ENCODE results near the gene DNASE1L1. TPM values are rescaled to one million over a fixed set of nuclear protein-coding genes. Genes with fewer than 3 reads are reported as not detected.

Gene DNASE1L1
- total RNA-seq, 2 donors from 2014 or later: 23.4 to 26.8 TPM

DNA sequence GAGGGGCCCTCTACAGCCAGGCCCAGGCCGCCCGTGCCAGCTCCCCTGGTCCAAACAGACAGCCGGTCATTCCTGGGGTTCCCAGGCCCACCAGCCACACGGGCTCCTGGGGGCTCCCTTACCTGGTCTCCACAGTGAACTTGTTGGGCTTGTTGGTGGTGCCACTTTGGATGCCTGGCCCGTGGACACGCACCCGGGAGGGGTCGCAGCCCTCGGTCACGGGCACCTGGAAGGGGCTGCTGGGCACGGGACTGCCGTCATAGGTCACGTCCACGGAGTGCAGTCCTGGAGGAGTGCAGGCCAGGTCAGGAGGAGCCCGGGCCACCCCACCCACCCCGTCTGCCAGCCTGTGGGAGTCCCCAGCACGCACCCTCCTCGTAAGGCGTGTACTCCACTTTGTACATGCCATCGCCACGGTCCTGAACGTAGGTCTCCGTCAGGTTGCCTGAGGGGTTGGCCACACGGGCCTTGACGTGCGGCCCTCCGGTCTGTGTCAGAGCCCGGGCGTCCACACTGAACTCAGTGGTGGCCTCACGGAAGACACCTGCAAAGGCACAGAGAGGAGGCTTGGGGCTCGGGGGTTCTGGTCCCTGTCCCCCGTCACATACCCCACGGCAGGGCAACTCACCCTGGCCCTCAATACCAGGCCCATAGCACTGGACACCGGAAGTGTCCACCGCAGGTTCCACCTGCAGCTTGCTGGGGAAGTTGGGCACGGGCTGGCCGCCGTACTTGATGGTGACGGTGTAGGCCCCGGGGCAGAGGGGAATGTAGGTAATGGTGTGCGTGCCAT lies 49.5 kb downstream of the DNASE1L1 start:
- no peak for DNase-seq
- intact Hi-C loops (cut with DNase I, micrococcal nuclease): no loop called here
- no peak for ATAC-seq

DNA sequence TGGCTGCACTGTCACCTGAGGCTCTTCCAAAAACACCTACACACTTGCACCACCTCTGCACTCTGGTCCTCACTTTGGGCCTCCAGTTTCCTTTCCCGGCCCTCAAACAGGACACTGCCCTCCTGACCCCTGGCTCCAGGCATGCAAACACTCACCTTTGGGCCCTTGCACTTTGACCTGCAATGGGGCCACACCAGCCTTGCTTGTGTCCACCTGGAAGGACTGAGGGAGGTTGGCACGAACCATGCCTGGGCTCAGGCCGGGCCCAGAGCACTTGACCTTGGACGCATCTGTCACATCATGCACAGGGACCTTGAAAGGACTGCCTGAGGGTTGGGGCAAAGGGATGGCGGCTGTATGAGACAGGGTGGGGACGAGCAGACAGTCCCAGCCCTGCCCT lies 50.2 kb downstream of the DNASE1L1 start:
- ATAC-seq (no peak), DNase-seq (no peak)
- intact Hi-C loops (cut with DNase I, micrococcal nuclease): no loop called here

DNA sequence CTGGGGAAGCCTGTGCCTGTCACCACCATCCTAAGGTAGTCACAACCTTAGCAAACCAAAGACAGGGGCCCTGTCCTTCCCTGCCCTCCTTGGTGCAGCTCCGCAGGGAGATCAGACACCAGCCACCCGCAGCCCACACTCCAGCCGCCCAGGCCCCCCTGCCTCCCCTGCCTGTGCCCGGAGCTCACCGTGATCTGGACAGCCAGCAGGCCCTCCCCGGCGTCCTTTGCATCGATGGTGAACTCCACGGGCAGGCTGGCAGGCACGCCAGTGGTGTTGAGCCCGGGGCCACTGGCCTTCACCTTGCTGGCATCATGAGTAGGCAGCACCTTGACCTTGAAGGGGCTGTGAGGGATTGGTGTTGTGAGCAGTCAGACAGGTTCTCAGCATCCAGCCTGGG lies 51.0 kb downstream of the DNASE1L1 start:
- no peak for DNase-seq
- ATAC-seq: no peak
- intact Hi-C loops (cut with DNase I, micrococcal nuclease): no loop called here

DNA sequence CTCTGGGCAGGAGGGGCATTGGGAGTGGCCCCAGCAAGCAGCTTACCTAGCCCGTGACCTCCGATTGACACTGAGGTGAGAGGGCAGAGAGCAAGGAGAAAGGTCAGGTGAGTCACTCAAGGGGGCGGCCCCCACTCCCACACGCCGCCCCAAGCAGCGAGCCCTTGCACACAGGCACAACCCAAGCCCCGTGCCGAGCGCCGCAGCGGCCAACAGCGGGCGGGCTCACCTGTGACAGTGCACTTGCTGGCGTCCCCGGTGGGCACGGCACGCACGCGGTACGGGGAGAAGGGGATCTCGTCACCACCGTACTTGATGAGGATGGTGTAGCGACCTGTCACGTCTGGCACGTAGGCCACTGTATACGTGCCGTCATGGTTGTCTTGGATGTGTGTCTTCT lies 51.8 kb downstream of the DNASE1L1 start:
- intact Hi-C loops (cut with DNase I, micrococcal nuclease): no loop called here
- DNase-seq (no peak), ATAC-seq (no peak)

DNA sequence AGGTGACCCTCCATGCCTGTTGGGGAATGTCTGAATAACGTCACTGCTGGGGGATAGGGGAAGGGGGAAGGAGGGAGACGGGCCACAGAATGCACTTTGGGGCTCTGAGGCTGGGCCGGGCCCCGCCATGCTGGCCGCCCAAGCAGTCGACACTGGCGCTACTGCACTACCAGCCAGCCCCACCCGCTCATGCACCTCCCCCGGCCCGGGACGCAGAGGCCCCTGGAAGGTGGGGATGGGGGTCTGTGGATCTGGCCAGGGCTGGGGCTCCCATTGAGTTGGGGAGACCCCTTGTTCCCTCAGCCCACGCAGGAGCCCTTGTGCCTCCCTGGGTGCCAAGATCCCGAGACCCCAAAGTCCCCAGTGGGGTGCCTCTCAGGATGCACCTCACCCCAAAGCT lies 52.5 kb downstream of the DNASE1L1 start:
- intact Hi-C loops (cut with DNase I, micrococcal nuclease): no loop called here
- DNase-seq (no peak), ATAC-seq (no peak)

DNA sequence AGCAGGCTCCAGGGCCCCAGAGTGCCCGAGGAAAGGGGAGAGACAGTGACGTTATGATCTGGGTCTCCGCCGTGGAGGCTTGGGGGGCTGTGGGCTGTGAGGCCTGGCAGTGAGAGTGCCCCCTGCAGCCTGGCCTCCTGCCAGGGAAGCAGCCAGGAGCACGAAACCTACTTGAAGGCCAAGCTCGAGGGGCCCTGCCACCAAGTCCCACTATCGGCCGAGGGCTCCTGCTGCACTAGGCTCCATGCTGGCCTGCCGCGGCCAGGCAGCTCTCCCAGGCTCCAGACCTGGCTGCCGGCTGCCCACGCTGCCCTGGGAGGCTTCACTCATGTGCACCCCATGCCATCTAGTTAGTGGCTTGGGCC lies 53.3 kb downstream of the DNASE1L1 start:
- intact Hi-C loops (cut with DNase I, micrococcal nuclease): no loop called here
- ATAC-seq: no peak
- no peak for DNase-seq

DNA sequence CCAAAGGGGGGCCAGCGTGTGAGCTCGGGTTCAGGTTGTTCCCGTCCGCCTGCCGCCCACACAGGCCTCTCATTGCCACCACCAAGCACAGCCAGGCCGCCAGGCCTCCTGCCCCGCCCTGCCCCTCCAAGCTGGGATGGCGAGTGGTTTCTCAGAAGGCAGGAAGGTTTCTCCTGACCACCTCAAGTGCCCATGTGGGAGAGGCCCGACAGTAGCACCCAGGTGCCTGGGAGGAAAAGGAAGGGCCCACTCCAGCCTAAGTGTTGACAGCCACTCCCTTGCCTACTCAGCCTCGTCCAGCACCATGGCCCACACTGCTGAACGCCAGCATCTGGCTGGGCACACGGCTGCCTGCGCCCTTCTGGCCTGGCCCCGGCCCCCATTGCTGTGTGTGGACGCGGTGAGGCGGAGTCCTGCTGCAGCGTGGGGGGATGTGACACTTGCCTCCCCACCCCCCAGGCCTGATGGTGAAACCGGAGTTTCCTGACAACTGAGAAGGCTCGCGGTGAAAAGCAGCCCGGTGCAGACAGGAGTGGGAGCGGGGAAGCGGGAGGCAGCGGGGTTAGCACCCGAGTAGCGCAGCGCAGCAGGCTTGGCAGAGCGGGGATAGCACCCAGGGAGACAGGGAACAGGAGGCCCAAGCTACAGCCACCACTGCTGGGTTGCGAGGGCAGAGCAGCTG lies 53.8 kb downstream of the DNASE1L1 start:
- ATAC-seq (no peak), DNase-seq (no peak)
- intact Hi-C loops (cut with DNase I, micrococcal nuclease): no loop called here

DNA sequence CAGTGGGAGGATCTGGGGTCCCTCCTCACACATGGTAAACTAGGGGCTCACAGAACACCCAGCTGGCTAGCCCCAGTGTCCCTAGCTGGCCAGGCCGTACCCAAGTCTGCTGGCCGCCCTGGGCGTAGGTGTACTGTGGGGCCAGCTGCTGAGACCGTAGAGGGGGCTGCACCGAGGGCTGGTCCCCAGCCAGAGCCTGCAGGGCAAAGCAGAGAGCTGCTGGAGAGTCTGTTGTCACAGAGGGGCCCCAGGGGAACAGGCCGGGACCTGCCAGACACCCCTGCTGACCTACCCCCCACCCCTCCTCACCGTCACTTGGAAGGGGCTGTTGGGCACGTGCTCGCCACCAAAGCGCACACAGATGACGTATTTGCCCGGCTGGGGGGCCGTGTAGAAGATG lies 54.5 kb downstream of the DNASE1L1 start:
- intact Hi-C loops (cut with DNase I, micrococcal nuclease): no loop called here
- DNase-seq: no peak
- no peak for ATAC-seq

DNA sequence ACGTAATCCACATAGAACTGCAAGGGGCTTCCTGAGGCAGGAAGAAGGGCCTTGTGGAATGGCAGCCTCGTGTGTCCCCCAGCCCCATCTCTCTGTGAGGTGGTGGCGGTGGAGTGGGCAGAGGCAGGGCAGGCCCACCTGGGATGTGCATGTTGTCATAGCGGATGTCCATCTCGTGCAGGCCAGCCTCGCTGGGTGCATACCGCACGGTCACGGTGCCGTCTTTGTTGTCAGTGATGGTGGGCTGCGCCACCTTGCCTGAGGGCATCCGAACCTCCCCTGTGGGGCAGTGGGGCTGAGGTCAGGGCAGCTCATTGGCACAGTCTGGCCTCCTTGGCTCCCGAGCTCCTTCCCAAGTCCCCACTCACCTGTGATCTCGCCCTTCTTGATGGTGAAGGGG lies 55.0 kb downstream of the DNASE1L1 start:
- intact Hi-C loops (cut with DNase I, micrococcal nuclease): no loop called here

DNA sequence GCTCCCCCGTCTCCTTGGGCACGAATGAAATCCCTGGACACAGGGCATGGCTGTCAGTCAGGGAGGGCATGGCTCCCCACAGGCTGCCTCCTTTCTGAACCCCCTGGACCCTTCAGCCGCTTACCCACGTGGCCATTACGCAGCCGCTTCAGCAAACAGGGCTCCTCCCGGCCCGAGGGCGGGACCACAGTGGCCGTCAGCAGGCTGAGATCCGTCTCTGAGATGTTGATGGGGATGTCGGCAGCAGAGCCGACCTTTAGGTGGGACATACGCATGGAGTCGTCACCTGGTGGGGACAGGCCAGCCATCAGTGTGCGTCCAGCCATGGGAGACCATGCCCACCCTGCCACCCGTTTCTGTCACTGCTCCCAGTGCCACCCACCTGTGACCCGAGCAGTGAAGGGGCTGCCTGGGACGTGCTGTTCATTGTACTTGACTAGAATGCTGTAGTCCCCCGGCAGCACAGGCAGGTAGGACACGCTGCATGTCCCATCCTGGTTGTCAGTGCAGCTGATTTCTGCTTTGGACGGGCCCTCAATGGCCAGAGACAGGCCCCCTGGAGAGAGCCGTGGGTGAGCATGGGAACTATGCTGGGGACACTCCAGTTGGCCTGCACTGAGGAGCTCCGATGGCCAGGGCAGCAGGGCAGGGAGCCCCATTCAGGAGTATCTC lies 55.7 kb downstream of the DNASE1L1 start:
- no peak for ATAC-seq
- no peak for DNase-seq
- intact Hi-C loops (cut with DNase I, micrococcal nuclease): no loop called here

More for the DNA sequence above, 55.0 kb downstream of the DNASE1L1 start:
- DNase-seq: no peak
- ATAC-seq: no peak

DNA sequence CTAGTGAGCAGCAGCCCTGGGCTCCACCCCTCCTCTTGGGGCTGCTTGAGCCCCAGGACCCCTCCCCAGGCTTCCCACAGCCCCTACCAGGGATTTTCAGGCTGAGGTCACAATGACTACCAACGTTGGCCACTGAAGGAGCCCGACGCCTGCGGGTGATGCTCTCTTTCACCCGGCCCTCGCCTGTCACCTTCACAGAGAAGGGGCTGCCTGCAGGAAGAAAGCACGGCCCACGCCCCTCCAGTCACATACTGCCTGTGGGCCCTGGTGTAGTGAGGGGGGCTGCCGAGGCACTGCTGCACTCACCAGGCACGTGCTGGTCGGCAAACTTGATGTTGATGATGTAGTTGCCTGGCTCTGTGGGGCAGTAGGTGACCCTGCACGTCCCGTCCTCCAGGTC lies 56.6 kb downstream of the DNASE1L1 start:
- ATAC-seq (no peak), DNase-seq (no peak)
- intact Hi-C loops (cut with DNase I, micrococcal nuclease): no loop called here

DNA sequence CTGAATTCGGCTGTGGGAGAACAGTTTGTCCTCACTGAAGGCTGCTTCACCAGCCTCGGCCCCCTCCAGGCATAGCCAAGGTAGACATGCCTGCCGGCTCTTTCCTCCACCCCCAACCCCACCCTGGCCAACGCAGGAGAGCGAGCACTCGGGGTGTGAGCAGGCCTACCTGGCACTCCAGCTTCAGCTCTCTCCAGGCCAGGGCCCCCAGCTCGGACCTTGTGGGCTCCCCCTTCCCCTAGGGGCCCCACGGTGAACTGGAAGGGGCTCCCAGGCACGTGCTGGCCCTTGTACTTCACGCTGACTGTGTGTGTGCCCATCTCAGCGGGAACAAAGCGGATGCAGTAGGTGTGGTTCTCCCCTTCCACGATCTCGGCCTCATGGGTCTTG lies 57.0 kb downstream of the DNASE1L1 start:
- intact Hi-C loops (cut with DNase I, micrococcal nuclease): no loop called here
- no peak for DNase-seq
- no peak for ATAC-seq

Small RNA genes within 50 kb of the gene (microRNA-seq; reads per million reads assigned to microRNA genes)
- 0 to 0.53 reads per million in 2 donors for gene MIR6858

Other genes starting within 250 kb of the DNASE1L1 start
- not detected for gene OPN1MW, start 226.7 kb downstream of the DNASE1L1 start, total RNA-seq
- gene OPN1MW2, start 189.5 kb downstream of the DNASE1L1 start, total RNA-seq: not detected
- gene OPN1MW3, start 151.7 kb downstream of the DNASE1L1 start, total RNA-seq: not detected
- not detected for gene TEX28, start 114.1 kb downstream of the DNASE1L1 start, total RNA-seq
- not detected for gene TKTL1, start 113.5 kb downstream of the DNASE1L1 start, total RNA-seq
- 100 to 1,000 TPM in 1 of 2 donors, 10 to 100 TPM in 1; 84.2 to 741 TPM for gene FLNA, start 34.6 kb downstream of the DNASE1L1 start, total RNA-seq
- gene EMD, start 30.0 kb downstream of the DNASE1L1 start, total RNA-seq: 10 to 100 TPM; 31.9 to 33.1 TPM
- 1,000 to 10,000 TPM; 2,262 to 2,406 TPM for gene RPL10, start 10.9 kb downstream of the DNASE1L1 start, total RNA-seq
- gene TAFAZZIN, start 2.3 kb upstream of the DNASE1L1 start, total RNA-seq: 10 to 100 TPM; 28.8 to 40.8 TPM
- 100 to 1,000 TPM; 100 to 105 TPM for gene ATP6AP1, start 19.4 kb upstream of the DNASE1L1 start, total RNA-seq
- gene GDI1, start 27.9 kb upstream of the DNASE1L1 start, total RNA-seq: 10 to 100 TPM; 63.3 to 65.0 TPM
- 10 to 100 TPM; 44.4 to 56.7 TPM for gene FAM50A, start 34.9 kb upstream of the DNASE1L1 start, total RNA-seq
- gene PLXNA3, start 49.0 kb upstream of the DNASE1L1 start, total RNA-seq: 10 to 100 TPM; 48.9 to 68.2 TPM
- gene LAGE3, start 70.0 kb upstream of the DNASE1L1 start, total RNA-seq: 10 to 100 TPM in 1 of 2 donors, 1 to 10 TPM in 1; 9.8 to 11.5 TPM
- 10 to 100 TPM; 30.5 to 34.5 TPM for gene UBL4A, start 77.4 kb upstream of the DNASE1L1 start, total RNA-seq
- gene SLC10A3, start 81.4 kb upstream of the DNASE1L1 start, total RNA-seq: 10 to 100 TPM; 23.8 to 30.0 TPM
- 10 to 100 TPM; 64.3 to 75.0 TPM for gene FAM3A, start 107.0 kb upstream of the DNASE1L1 start, total RNA-seq
- gene G6PD, start 137.6 kb upstream of the DNASE1L1 start, total RNA-seq: 10 to 100 TPM; 30.5 to 34.2 TPM
- 10 to 100 TPM; 26.5 to 29.1 TPM for gene IKBKG, start 138.4 kb upstream of the DNASE1L1 start, total RNA-seq
- gene CTAG1A, start 175.9 kb upstream of the DNASE1L1 start, total RNA-seq: not detected
- not detected for gene CTAG1B, start 210.0 kb upstream of the DNASE1L1 start, total RNA-seq
- not detected for gene CTAG2, start 244.3 kb upstream of the DNASE1L1 start, total RNA-seq

Data from left colon (tissue), 2 donors.